Measurements from ENCODE around the gene DLGAP1.

DLGAP1 gene

DNA sequence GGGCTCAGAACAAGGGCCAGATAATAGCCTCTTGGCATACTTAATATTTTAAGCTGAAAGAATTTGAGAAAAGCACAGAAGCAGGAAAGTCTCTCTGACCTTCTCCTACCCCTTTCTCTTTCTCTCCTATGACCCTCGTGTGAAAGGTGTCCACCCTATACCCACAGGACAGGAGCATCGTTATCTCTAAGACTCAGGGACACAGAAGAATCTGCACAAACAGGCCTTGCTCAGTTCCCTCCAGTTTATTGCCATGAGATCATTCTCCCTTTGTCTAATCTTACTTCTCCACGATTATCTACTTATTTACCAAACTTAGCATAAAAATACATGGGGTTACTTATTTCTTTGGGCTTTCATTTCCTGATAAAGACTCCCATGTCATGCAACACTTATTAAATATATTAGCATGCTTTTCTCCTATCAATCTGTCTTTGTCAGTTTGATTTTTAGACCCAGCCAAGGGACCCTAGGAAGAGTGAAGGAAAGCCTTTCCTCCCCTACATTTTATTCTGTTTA, 370.7 kb downstream of the DLGAP1 start:
- H2BK15ac ChIP-seq (ENCODE audit: low read length), result no peak overlapping the region
- H3K36me3 ChIP-seq (replicated peaks in 1 of 2; ENCODE audit: control insufficient read depth in 2 of 2, insufficient read depth in 2 of 2, low read length in 2 of 2), result no peaks in the 10 kb centered on the region
- no peak overlapping the region for H4K8ac ChIP-seq (ENCODE audit: low read depth, low read length)
- H2BK12ac ChIP-seq (ENCODE audit: low read length), result no peak overlapping the region
- no peak for DNase-seq (ENCODE audit: low spot score)
- H3K4me3 ChIP-seq (ENCODE audit: low read length in 2 of 2), result no peak overlapping the region
- WGBS, 2 donors (ENCODE audit: extremely low coverage in 2 of 2, insufficient read length in 2 of 2, insufficient replicate concordance in 1 of 2), result no CpG with 5 or more reads among the region's 3 CpGs
- no peaks in the 10 kb centered on the region for H3K9me3 ChIP-seq (replicated peaks in 1 of 2; ENCODE audit: control insufficient read depth in 2 of 2, insufficient read depth in 1 of 2, low read depth in 1 of 2, low read length in 2 of 2)
- H2AFZ ChIP-seq (ENCODE audit: low read length), result no peak overlapping the region
- H2BK5ac ChIP-seq (ENCODE audit: low read length), result no peak overlapping the region
- peaks cover 0 to 1% of the 10 kb centered on the region in 2 donors for H3K4me1 ChIP-seq (ENCODE audit: control insufficient read depth in 2 of 2, insufficient read depth in 1 of 2, low read depth in 1 of 2, low read length in 2 of 2)
- no peak overlapping the region for H2BK120ac ChIP-seq (ENCODE audit: low read depth, low read length)
- H3K4me2 ChIP-seq (ENCODE audit: insufficient read depth, low read length, poor library complexity, severe bottlenecking), result no peak overlapping the region
- no peak overlapping the region for H3K14ac ChIP-seq (ENCODE audit: low read length)
- H3K4ac ChIP-seq (ENCODE audit: low read length), result no peak overlapping the region
- no peak overlapping the region for H3K27ac ChIP-seq (replicated peaks; ENCODE audit: low read length)
- H3K27me3 ChIP-seq (ENCODE audit: control insufficient read depth in 3 of 3, insufficient read depth in 3 of 3, low read depth in 1 of 3, low read length in 3 of 3), result no peaks in the 10 kb centered on the region
- no peak overlapping the region for H4K91ac ChIP-seq (ENCODE audit: low read depth, low read length, poor library complexity)
- no peaks in the 10 kb centered on the region for H3K79me1 ChIP-seq (ENCODE audit: low read depth, low read length)
- no peak overlapping the region for H3K23ac ChIP-seq (ENCODE audit: low read depth, low read length, poor library complexity)
- no peak overlapping the region for H3K9ac ChIP-seq (ENCODE audit: low read depth, low read length, poor library complexity)
- H3K18ac ChIP-seq (ENCODE audit: low read length), result no peak overlapping the region
- H2AK5ac ChIP-seq (ENCODE audit: low read depth, low read length), result no peak overlapping the region

DNA sequence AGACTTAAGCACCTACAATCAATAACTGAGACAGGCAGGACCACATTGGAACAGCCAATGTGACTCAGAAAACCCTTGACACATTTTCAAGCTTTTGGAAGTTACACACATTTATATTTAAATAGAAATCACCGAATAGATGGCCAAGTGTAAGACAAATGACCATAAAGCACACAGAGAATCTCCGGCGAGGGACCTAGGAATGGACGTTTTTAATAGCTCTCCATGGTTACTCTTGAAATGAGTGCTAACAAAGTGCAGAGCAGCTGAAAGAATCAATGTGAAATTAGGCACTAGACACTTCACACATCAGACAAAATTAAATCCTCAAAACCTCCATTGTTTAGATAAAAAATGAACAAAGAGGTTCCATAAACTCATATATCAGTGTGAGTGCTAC, 376.9 kb downstream of the DLGAP1 start:
- Histone ChIP-seq H4K8ac (ENCODE audit: low read depth, low read length) (no peak overlapping the region), H3K18ac (ENCODE audit: low read length) (no peak overlapping the region), H3K9me3 (replicated peaks in 1 of 2; ENCODE audit: control insufficient read depth in 2 of 2, insufficient read depth in 1 of 2, low read depth in 1 of 2, low read length in 2 of 2) (no peaks in the 10 kb centered on the region), H2BK5ac (ENCODE audit: low read length) (no peak overlapping the region), H3K27me3 (ENCODE audit: control insufficient read depth in 3 of 3, insufficient read depth in 3 of 3, low read depth in 1 of 3, low read length in 3 of 3) (no peaks in the 10 kb centered on the region), H3K27ac (replicated peaks; ENCODE audit: low read length) (no peak overlapping the region), H3K4me1 (ENCODE audit: control insufficient read depth in 2 of 2, insufficient read depth in 1 of 2, low read depth in 1 of 2, low read length in 2 of 2) (peaks cover 0 to 2% of the 10 kb centered on the region in 2 donors), H2BK120ac (ENCODE audit: low read depth, low read length) (no peak overlapping the region), H3K79me1 (ENCODE audit: low read depth, low read length) (no peaks in the 10 kb centered on the region), H3K4me2 (ENCODE audit: insufficient read depth, low read length, poor library complexity, severe bottlenecking) (no peak overlapping the region), H2BK12ac (ENCODE audit: low read length) (no peak overlapping the region), H3K9ac (ENCODE audit: low read depth, low read length, poor library complexity) (no peak overlapping the region), H3K36me3 (replicated peaks in 1 of 2; ENCODE audit: control insufficient read depth in 2 of 2, insufficient read depth in 2 of 2, low read length in 2 of 2) (no peaks in the 10 kb centered on the region), H3K4me3 (ENCODE audit: low read length in 2 of 2) (no peak overlapping the region), H3K14ac (ENCODE audit: low read length) (no peak overlapping the region), H2AFZ (ENCODE audit: low read length) (no peak overlapping the region), H4K91ac (ENCODE audit: low read depth, low read length, poor library complexity) (no peak overlapping the region), H3K4ac (ENCODE audit: low read length) (no peak overlapping the region), H2AK5ac (ENCODE audit: low read depth, low read length) (no peak overlapping the region), H3K23ac (ENCODE audit: low read depth, low read length, poor library complexity) (no peak overlapping the region), H2BK15ac (ENCODE audit: low read length) (no peak overlapping the region)
- WGBS, 2 donors (ENCODE audit: extremely low coverage in 2 of 2, insufficient read length in 2 of 2, insufficient replicate concordance in 1 of 2), result no CpG with 5 or more reads among the region's 4 CpGs
- DNase-seq (ENCODE audit: low spot score), result no peak

- H4K8ac ChIP-seq (ENCODE audit: low read depth, low read length), result no peak overlapping the region
- no peaks in the 10 kb centered on the region for H3K27me3 ChIP-seq (ENCODE audit: control insufficient read depth in 3 of 3, insufficient read depth in 3 of 3, low read depth in 1 of 3, low read length in 3 of 3)
- no peak overlapping the region for H3K4me2 ChIP-seq (ENCODE audit: insufficient read depth, low read length, poor library complexity, severe bottlenecking)
- H2BK12ac ChIP-seq (ENCODE audit: low read length), result no peak overlapping the region
- H3K18ac ChIP-seq (ENCODE audit: low read length), result no peak overlapping the region
- peaks cover 0 to 2% of the 10 kb centered on the region in 2 donors for H3K4me1 ChIP-seq (ENCODE audit: control insufficient read depth in 2 of 2, insufficient read depth in 1 of 2, low read depth in 1 of 2, low read length in 2 of 2)
- H2BK15ac ChIP-seq (ENCODE audit: low read length), result no peak overlapping the region
- H4K91ac ChIP-seq (ENCODE audit: low read depth, low read length, poor library complexity), result no peak overlapping the region
- no peak overlapping the region for H2AK5ac ChIP-seq (ENCODE audit: low read depth, low read length)
- no peak overlapping the region for H3K4me3 ChIP-seq (ENCODE audit: low read length in 2 of 2)
- no peaks in the 10 kb centered on the region for H3K79me1 ChIP-seq (ENCODE audit: low read depth, low read length)
- no peak overlapping the region for H3K14ac ChIP-seq (ENCODE audit: low read length)
- no peak overlapping the region for H2BK5ac ChIP-seq (ENCODE audit: low read length)
- H2BK120ac ChIP-seq (ENCODE audit: low read depth, low read length), result no peak overlapping the region
- no peak overlapping the region for H3K23ac ChIP-seq (ENCODE audit: low read depth, low read length, poor library complexity)
- no peak overlapping the region for H3K9ac ChIP-seq (ENCODE audit: low read depth, low read length, poor library complexity)
- H3K9me3 ChIP-seq (replicated peaks in 1 of 2; ENCODE audit: control insufficient read depth in 2 of 2, insufficient read depth in 1 of 2, low read depth in 1 of 2, low read length in 2 of 2), result no peaks in the 10 kb centered on the region
- DNase-seq (ENCODE audit: low spot score), result no peak
- H3K4ac ChIP-seq (ENCODE audit: low read length), result no peak overlapping the region
- no CpG with 5 or more reads among the region's 2 CpGs for WGBS, 2 donors (ENCODE audit: extremely low coverage in 2 of 2, insufficient read length in 2 of 2, insufficient replicate concordance in 1 of 2)
- H3K36me3 ChIP-seq (replicated peaks in 1 of 2; ENCODE audit: control insufficient read depth in 2 of 2, insufficient read depth in 2 of 2, low read length in 2 of 2), result no peaks in the 10 kb centered on the region
- no peak overlapping the region for H2AFZ ChIP-seq (ENCODE audit: low read length)
- no peak overlapping the region for H3K27ac ChIP-seq (replicated peaks; ENCODE audit: low read length)
Observed at GRCh38 chr18:4077721-4078120, 377.4 kb downstream of the DLGAP1 start.

DNA sequence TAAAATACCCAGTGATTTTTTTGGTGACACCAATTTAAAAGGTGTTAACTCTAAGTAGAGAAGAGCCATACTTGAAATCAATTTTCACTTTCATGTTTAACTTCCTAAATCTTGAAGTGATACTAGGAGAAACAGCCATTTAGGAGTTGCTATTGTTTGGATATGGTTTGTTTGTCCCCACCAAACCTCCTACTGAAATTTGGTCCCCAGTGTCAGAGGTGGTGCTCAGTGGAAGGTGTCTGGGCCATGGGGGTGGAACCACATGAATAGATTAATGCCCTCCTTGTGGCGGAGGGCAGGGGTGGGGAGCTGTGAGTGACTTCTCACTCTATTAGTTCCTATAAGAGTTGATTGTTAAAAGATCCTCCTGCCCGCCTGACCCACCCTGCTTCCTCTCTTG, 377.9 kb downstream of the DLGAP1 start:
- H3K79me1 ChIP-seq (ENCODE audit: low read depth, low read length), result no peaks in the 10 kb centered on the region
- H2AK5ac ChIP-seq (ENCODE audit: low read depth, low read length), result no peak overlapping the region
- no peaks in the 10 kb centered on the region for H3K9me3 ChIP-seq (replicated peaks in 1 of 2; ENCODE audit: control insufficient read depth in 2 of 2, insufficient read depth in 1 of 2, low read depth in 1 of 2, low read length in 2 of 2)
- no peak for DNase-seq (ENCODE audit: low spot score)
- no peak overlapping the region for H2BK120ac ChIP-seq (ENCODE audit: low read depth, low read length)
- no peak overlapping the region for H2AFZ ChIP-seq (ENCODE audit: low read length)
- H3K14ac ChIP-seq (ENCODE audit: low read length), result peak overlapping the region; percentile 6
- no CpG with 5 or more reads among the region's 2 CpGs for WGBS, 2 donors (ENCODE audit: extremely low coverage in 2 of 2, insufficient read length in 2 of 2, insufficient replicate concordance in 1 of 2)
- no peak overlapping the region for H3K4me2 ChIP-seq (ENCODE audit: insufficient read depth, low read length, poor library complexity, severe bottlenecking)
- no peak overlapping the region for H2BK5ac ChIP-seq (ENCODE audit: low read length)
- H2BK12ac ChIP-seq (ENCODE audit: low read length), result no peak overlapping the region
- H3K23ac ChIP-seq (ENCODE audit: low read depth, low read length, poor library complexity), result no peak overlapping the region
- H3K9ac ChIP-seq (ENCODE audit: low read depth, low read length, poor library complexity), result no peak overlapping the region
- H3K4ac ChIP-seq (ENCODE audit: low read length), result no peak overlapping the region
- H3K4me3 ChIP-seq (ENCODE audit: low read length in 2 of 2), result no peak overlapping the region
- peaks cover 0 to 2% of the 10 kb centered on the region in 2 donors for H3K4me1 ChIP-seq (ENCODE audit: control insufficient read depth in 2 of 2, insufficient read depth in 1 of 2, low read depth in 1 of 2, low read length in 2 of 2)
- H3K36me3 ChIP-seq (replicated peaks in 1 of 2; ENCODE audit: control insufficient read depth in 2 of 2, insufficient read depth in 2 of 2, low read length in 2 of 2), result no peaks in the 10 kb centered on the region
- H4K8ac ChIP-seq (ENCODE audit: low read depth, low read length), result no peak overlapping the region
- no peak overlapping the region for H3K18ac ChIP-seq (ENCODE audit: low read length)
- no peaks in the 10 kb centered on the region for H3K27me3 ChIP-seq (ENCODE audit: control insufficient read depth in 3 of 3, insufficient read depth in 3 of 3, low read depth in 1 of 3, low read length in 3 of 3)
- no peak overlapping the region for H2BK15ac ChIP-seq (ENCODE audit: low read length)
- H4K91ac ChIP-seq (ENCODE audit: low read depth, low read length, poor library complexity), result no peak overlapping the region
- no peak overlapping the region for H3K27ac ChIP-seq (replicated peaks; ENCODE audit: low read length)

All from neuronal stem cell (in vitro differentiated cells).